ENCODE measurements around the gene SS18.
"Not testable (repeated sequence)": the region's sequence is repeated elsewhere in the genome, so short reads cannot be mapped to it uniquely, and the experiment has no call there.

Gene SS18, protein sequence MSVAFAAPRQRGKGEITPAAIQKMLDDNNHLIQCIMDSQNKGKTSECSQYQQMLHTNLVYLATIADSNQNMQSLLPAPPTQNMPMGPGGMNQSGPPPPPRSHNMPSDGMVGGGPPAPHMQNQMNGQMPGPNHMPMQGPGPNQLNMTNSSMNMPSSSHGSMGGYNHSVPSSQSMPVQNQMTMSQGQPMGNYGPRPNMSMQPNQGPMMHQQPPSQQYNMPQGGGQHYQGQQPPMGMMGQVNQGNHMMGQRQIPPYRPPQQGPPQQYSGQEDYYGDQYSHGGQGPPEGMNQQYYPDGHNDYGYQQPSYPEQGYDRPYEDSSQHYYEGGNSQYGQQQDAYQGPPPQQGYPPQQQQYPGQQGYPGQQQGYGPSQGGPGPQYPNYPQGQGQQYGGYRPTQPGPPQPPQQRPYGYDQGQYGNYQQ

DNA sequence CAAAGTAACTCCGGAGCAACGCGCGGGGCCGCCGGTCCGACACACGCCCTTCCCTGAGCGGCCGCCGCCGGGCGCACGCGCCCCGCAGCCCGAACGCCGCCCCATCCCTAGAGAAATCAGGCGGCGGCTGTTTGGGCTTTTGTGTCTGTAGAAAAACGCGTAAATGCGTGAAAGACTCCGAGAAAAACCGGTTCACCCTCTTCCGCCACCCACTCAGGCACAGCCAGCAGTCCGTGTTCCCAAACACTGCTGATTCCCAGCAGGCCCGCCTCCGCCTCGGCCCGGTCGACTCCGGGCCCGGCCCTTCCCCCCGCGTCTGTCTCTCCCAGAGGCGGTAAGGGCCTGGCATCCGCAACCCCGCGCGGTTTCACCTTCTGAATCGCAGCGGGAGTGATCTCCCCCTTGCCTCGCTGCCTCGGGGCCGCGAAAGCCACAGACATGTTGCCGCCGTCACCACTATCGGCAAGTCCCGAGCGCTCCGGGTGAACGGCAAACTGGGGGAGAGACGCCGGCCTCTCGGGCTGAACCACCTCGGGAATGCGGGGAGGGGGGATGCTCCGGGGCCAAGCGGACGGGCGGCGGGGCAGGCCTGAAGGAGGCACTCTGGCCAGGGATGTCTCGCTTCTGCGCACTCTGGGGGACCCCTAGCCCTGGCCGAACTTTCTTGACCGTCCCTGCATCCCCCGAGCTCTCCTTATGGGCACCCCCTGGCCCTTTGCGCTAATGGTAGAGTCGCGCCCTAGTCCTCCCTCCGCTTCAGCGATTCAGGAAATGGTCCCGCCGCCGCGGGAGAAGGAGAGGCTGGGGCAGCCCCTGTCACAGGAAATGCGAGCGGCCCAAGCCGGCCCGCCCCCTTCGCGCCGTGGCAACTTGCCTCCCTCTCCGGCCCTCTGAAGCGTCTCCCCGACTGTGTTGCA is at the start of gene SS18:
SS18 (minus strand) TSS at position 484 of the 917 bp plus-strand sequence; CDS start at position 440, 44 bp downstream.
- DNase-seq, result peak; percentile 81 to 95 (median 86)

DNA sequence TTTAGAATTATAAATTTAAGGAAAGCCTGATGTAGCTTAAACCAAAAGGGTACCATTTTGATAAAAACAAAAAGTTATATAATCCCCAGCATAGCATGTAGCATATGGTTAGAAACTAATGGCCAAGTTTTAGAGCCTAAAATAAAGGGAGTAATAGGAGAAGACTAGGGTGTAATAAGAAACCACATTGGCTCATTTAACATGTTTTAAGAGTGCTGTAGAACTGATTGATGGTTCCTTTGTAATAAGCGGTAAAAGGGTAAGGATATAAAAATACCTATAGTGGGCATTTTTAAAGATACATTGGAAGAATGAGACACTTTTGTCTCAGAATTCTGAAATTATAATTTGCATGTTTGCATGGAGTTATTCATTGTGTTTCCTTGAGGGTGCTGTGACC is 45.1 kb upstream of the SS18 start:
- DNase-seq, result no peak

DNA sequence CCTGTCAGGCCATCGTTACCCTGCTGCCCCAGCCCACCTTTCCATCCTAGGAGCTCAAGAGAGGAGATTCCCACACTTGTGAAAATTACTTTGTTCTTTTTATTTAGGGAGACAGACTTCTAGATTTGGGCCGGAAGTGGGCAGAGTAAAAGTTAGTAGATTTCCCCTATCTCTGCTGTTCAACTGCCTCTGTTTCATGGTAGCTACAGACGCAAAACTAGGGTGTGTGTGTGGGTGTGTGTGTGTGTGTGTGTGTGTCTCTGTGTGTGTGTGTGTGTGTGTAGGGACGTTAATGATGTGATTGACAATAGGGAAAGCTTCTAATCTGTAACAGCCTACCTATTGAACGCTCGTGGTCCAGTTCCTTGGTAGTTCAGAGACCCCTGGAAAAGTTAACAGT is 43.7 kb upstream of the SS18 start:
- peak in 1 of 6 experiments; percentile 4 for DNase-seq

DNA sequence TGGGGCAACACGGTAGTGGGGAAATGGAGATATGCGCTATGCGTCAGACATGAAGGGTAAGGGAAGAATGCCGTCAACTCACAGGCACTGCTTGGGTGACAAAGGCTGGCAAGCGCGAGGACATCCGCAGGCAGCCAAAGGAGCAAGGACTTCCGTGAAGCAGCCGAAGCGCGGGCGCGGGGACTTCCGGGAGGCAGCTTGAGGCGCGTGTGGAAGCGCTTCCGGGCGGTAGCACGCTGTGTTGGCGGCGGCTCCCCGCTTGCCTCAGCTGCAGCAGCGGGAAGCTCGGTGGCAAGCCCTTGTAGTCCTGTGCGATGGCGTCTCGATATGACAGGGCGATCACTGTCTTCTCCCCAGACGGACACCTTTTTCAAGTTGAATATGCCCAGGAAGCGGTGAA is 43.2 kb upstream of the SS18 start, which contains the start of gene PSMA8:
PSMA8 (plus strand) TSS at position 218 of the 400 bp plus-strand sequence; CDS start at position 315, 97 bp downstream.
- DNase-seq, result peak; percentile 7 to 55 (median 42)

- not testable (repeated sequence) for DNase-seq
Measured at GRCh38 chr18:26128192-26128591, 37.8 kb upstream of the SS18 start.

- DNase-seq, result no peak
Measured at GRCh38 chr18:26127786-26128185, 37.4 kb upstream of the SS18 start.

DNA sequence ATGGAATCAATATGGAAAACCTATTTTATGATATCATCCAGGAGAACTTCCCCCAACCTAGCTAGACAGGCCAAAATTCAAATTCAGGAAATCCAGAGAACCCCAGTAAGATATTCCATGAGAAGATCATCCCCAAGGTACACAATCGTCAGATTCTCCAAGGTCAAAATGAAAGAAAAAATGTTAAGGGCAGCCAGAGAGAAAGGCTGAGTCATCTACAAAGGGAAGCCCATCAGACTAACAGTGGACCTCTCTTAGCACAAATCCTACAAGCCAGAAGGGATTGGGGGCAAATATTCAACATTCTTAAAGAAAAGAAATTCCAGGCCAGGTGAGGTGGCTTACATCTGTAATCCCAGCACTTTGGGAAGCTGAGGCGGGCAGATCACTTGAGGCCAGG is 31.6 kb upstream of the SS18 start:
- DNase-seq, result not testable (repeated sequence)

- no peak for DNase-seq
Measured at GRCh38 chr18:26121476-26121875, 31.1 kb upstream of the SS18 start.

GRCh38 chr18:26119246-26119645 is 28.8 kb upstream of the SS18 start:
- DNase-seq, result no peak

DNA sequence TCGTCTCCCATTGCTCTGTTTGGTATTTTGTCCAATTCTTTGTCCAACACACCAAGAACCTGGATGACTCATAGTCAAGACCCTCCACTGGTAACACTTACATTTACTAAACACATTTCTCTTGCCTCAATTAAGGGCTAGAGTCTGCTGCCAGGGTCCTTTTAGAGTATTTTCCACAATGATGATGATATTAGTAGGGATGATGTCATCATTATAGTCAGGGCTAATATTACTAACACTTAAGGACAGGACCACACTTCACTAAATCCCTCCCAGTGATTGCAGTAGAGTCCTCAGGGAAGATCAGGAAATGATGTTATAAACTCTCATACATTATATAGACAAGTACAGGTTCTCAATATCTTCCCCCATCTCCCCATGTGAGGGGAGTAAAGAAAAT is 13.6 kb upstream of the SS18 start:
- no peak for DNase-seq

DNA sequence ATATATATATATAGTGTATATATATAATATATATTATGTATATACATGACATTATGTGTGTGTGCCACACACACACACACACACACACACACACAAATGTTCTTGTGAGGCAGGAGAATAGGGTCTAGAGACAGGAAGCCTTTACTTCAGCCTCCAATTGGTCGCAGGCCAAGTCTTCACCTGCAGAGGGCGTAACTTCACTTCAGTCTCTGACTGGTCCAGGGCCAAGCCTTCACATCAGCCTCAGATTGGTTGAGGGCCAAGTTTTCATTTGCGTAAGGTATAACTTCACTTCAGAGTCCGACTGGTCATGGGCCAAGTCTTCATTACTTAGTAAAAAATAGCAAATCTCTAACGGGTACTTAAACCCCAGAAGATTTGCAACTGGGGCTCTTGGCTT is 13.2 kb upstream of the SS18 start:
- peak in 4 of 6 experiments; percentile 6 to 23 (median 17) for DNase-seq

GRCh38 chr18:26097563-26097962 is 7.2 kb upstream of the SS18 start:
- no peak for DNase-seq

- no peak for DNase-seq
Measured at GRCh38 chr18:26096852-26097251, 6.4 kb upstream of the SS18 start.

DNA sequence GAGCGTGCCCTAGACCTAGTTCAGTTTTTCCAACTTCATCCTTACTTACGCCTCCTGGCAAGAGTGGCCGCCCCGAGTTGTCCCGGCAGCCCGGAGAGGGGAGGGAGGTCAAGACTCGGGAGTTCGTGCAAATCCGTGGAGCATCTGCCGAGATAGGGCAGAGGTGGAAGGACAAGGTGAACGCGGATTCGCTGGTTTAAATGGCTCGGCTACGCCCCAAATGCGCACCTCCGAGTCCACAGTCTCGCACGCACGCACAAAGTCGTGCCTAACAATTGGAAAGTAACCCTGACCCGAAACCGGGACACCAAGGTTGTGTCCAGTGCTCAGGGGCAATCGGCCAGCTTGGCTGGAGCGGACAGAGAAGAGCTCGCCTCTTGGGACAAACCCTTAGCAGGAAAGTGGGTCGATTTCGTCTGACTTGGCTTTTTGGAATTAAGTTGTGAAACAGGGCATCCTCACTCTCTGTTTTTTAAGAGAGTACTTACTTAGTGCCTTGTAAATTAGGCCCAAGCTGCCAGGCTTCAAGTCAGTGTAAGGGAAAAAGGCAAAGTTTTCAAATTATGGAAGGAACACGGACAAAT is 726 bp upstream of the SS18 start:
- DNase-seq, result peak in 2 of 6 experiments; percentile 60 to 84

GRCh38 chr18:26089293-26090129 is 902 bp downstream of the SS18 start:
- peak in 2 of 6 experiments; percentile 7 to 8 for DNase-seq

- no peak for DNase-seq
Measured at GRCh38 chr18:26088487-26088886, 1.9 kb downstream of the SS18 start.

- no peak for DNase-seq
Measured at GRCh38 chr18:26086959-26087358, 3.5 kb downstream of the SS18 start.

- DNase-seq, result no peak
Measured at GRCh38 chr18:26085056-26085455, 5.4 kb downstream of the SS18 start.

DNA sequence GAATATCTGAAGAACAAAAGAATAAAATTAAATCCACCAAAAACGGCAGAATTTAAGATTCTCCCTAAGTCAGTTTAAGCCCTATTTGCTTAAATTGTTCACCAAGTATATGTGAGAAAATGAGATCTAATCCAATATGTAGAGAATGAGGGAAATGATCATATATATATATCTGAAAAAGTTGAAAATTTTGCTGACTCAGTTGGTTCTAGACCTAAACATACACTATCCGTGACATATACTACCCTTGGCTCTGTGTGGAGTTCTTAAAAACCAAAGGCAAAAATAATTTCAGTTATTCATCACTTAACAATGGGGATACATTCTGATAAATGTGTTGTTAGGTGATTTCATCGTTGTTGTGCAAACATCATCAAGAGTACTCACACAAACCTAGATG is 7.3 kb downstream of the SS18 start:
- DNase-seq, result no peak

- no peak for DNase-seq
Measured at GRCh38 chr18:26082475-26082874, 7.9 kb downstream of the SS18 start.

DNA sequence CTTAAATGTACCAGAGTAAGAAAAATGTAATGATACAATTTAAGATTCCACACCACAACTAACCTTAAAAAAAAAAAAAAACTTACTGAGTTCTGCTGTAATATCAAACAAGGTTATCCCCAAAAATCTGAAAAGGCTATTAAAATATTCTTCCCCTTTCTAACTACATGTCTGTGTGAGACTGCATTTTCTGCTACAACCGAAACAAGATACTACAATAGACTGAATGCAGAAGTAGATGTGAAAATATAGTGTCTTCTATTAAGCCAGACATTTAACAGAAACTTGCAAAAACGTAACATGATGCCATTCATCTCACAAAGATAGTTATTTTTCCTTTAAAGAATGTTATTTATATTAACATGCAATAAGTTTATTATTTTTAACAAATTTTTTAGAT is 16.2 kb downstream of the SS18 start:
- DNase-seq, result no peak

GRCh38 chr18:26073758-26074157 is 16.7 kb downstream of the SS18 start:
- DNase-seq, result no peak

All from stimulated activated naive CD4-positive, alpha-beta T cell (primary cell).